Caco-2 (cell line): ENCODE results near the gene MAP2K2. TPM values are rescaled to one million over a fixed set of nuclear protein-coding genes. Genes with fewer than 3 reads are reported as not detected.

Experiments
- BruUV-seq: library from RNA; stranded (reverse); fragments of 400-500 nt; replicated peaks from 2 replicates; lab custom pipeline; 2021; lab: Mats Ljungman, UMichigan
- CTCF ChIA-PET: fragments of 300-600 bp; sonication (Branson Sonifier 250); formaldehyde crosslinking; loops from one replicate; lab custom pipeline; 2022; ENCODE audit warnings: antibody characterized with exemption; lab: Charles Lee
- POLR2A ChIA-PET: fragments of 300-600 bp; sonication (Branson Sonifier 250); formaldehyde crosslinking; loops from one replicate; lab custom pipeline; 2022; ENCODE audit warnings: antibody characterized with exemption; lab: Charles Lee
- DNase-seq, 2 experiments: peaks; one replicate each; pipeline versions ENCODE4 v3.0.0 to v3.0.0-alpha.2; 2020 to 2022
- H3K27me3 ChIP-seq: replicated peaks from 2 replicates; pipeline ENCODE4 v1.6.0; 2011; ENCODE audit warnings: low read length; ENCODE audit not compliant: control insufficient read depth, insufficient read depth
- H3K36me3 ChIP-seq: 2 replicates; pipeline ENCODE4 v1.5.1; 2011; ENCODE audit warnings: low read length; ENCODE audit not compliant: control insufficient read depth, insufficient read depth
- H3K4me1 ChIP-seq: fragments of 250-450 bp; sonication (Bioruptor Pico); 2 replicates; pipeline ENCODE4 v1.5.1; 2020; ENCODE audit warnings: mild to moderate bottlenecking
- H3K4me3 ChIP-seq: 2 replicates; pipeline ENCODE4 v1.5.1; 2011; ENCODE audit warnings: low read depth, mild to moderate bottlenecking, control low read depth, low read length
- H3K9me3 ChIP-seq: fragments of 250-450 bp; sonication (Bioruptor Pico); 2 replicates; pipeline ENCODE4 v1.5.1; 2020; ENCODE audit warnings: mild to moderate bottlenecking, moderate library complexity
- H3K27ac Mint-ChIP-seq: one replicate; pipeline ENCODE4 v1.8.0; 2022; ENCODE audit warnings: mixed read lengths; ENCODE audit not compliant: unreplicated experiment
- H3K27me3 Mint-ChIP-seq: one replicate; pipeline ENCODE4 v1.8.0; 2022; ENCODE audit warnings: mixed read lengths; ENCODE audit not compliant: insufficient read depth, unreplicated experiment
- H3K36me3 Mint-ChIP-seq: one replicate; pipeline ENCODE4 v1.8.0; 2022; ENCODE audit warnings: mild to moderate bottlenecking, mixed read lengths; ENCODE audit not compliant: insufficient read depth, unreplicated experiment
- H3K4me1 Mint-ChIP-seq: one replicate; pipeline ENCODE4 v1.8.0; 2022; ENCODE audit warnings: low read depth, mixed read lengths; ENCODE audit not compliant: unreplicated experiment
- H3K4me3 Mint-ChIP-seq: one replicate; pipeline ENCODE4 v1.8.0; 2022; ENCODE audit warnings: mild to moderate bottlenecking, moderate library complexity, mixed read lengths; ENCODE audit not compliant: unreplicated experiment
- H3K9me3 Mint-ChIP-seq: one replicate; pipeline ENCODE4 v1.8.0; 2022; ENCODE audit warnings: mixed read lengths; ENCODE audit not compliant: unreplicated experiment
- intact Hi-C: fragments of 100-400 bp; cut with micrococcal nuclease; formaldehyde crosslinking; loops from one replicate; pipeline ENCODE4 v1.10.0; 2022; ENCODE audit not compliant: unreplicated experiment
- total RNA-seq: library from RNA; stranded (reverse); gene quantifications from 2 replicates; pipeline ENCODE4 v1.2.3, GENCODE V29; 2022
- TF ChIP-seq, protein P1 (sequence below), 2 experiments: fragments of 200-600 bp in 1 of 2; IDR thresholded peaks; 1 replicate in 1 of 2; 2 replicates in 1 of 2; pipeline versions ENCODE4 v1.5.1 to v1.8.0; 2011 to 2022; ENCODE audit warnings: antibody characterized with exemption in 1 of 2, control low read depth in 1 of 2, inconsistent platforms in 1 of 2, low read depth in 1 of 2, low read length in 1 of 2, mild to moderate bottlenecking in 1 of 2, moderate library complexity in 1 of 2; ENCODE audit not compliant: insufficient read depth in 1 of 2, severe bottlenecking in 1 of 2, unreplicated experiment in 1 of 2

MAP2K2 gene
- total RNA-seq, 1 experiment from 2014 or later: 149 TPM

GRCh38 chr19:4100647-4101495, 23.1 kb downstream of the MAP2K2 start:
- TF ChIP-seq, protein P1, sequence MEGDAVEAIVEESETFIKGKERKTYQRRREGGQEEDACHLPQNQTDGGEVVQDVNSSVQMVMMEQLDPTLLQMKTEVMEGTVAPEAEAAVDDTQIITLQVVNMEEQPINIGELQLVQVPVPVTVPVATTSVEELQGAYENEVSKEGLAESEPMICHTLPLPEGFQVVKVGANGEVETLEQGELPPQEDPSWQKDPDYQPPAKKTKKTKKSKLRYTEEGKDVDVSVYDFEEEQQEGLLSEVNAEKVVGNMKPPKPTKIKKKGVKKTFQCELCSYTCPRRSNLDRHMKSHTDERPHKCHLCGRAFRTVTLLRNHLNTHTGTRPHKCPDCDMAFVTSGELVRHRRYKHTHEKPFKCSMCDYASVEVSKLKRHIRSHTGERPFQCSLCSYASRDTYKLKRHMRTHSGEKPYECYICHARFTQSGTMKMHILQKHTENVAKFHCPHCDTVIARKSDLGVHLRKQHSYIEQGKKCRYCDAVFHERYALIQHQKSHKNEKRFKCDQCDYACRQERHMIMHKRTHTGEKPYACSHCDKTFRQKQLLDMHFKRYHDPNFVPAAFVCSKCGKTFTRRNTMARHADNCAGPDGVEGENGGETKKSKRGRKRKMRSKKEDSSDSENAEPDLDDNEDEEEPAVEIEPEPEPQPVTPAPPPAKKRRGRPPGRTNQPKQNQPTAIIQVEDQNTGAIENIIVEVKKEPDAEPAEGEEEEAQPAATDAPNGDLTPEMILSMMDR (IDR thresholded peaks at IDR 0.05; ENCODE audit: insufficient read depth in 1 of 2, low read depth in 1 of 2, low read length in 1 of 2, severe bottlenecking in 1 of 2, unreplicated experiment in 1 of 2): no peak
- H3K36me3 ChIP-seq: no peaks in the 10 kb centered on the region; the same call in 1 of the 2 replicates
- H3K4me3 Mint-ChIP-seq: no peak overlapping the region
- H3K9me3 Mint-ChIP-seq: no peaks in the 10 kb centered on the region
- no peaks in the 10 kb centered on the region for H3K27me3 ChIP-seq
- H3K4me1 Mint-ChIP-seq: no peaks in the 10 kb centered on the region
- no TSS peak for BruUV-seq
- no peak overlapping the region for H3K4me3 ChIP-seq
- H3K27me3 Mint-ChIP-seq: no peaks in the 10 kb centered on the region
- POLR2A ChIA-PET: interaction anchor here (0.6 kb wide), 1 partner anchor 1597 kb away, joined by 4 read pairs; no protein-coding TSS in a partner anchor
- no peaks in the 10 kb centered on the region for H3K9me3 ChIP-seq
- H3K27ac Mint-ChIP-seq: no peak overlapping the region
- no peaks in the 10 kb centered on the region for H3K4me1 ChIP-seq
- CTCF ChIA-PET: no interaction called here
- peaks cover 23% of the 10 kb centered on the region for H3K36me3 Mint-ChIP-seq
- no peak for DNase-seq
- intact Hi-C loops: no loop called here

DNA sequence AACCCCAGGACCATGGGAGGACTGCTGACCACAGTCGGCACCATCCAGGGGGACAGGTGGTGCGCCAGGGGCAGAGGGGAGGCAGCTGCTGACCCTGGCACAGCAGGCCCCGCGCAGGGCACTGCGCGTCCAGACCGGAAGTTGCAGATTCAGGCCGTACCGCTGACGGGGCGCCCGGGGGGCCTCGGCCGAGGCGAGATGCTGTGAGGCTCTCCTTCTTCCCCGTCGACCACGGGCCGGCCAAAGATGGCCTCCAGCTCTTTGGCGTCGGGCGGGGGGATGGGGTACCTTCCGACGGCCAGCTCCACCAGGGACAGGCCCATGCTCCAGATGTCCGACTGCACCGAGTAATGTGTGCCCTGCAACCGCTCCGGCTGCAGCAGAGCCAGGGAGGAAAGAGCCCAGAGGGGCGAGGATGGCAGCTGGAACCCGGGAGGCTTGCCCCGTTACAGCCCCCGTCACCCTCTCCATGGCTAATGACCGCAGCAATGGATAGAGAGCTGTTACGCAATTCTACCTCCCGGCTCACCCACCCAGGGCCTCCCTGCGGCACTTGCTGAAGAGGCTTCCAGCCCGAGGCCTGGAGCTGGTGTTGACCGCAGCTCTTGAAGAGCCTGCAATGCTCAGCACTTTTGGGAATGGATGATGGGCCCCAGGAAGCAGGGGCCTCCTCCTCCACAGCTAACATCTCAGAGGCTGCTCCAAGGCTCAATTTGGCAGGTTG, 24.7 kb downstream of the MAP2K2 start:
- TF ChIP-seq, protein P1 (IDR thresholded peaks at IDR 0.05; ENCODE audit: insufficient read depth in 1 of 2, low read depth in 1 of 2, low read length in 1 of 2, severe bottlenecking in 1 of 2, unreplicated experiment in 1 of 2): no peak
- Histone ChIP-seq H3K4me1 (no peaks in the 10 kb centered on the region), H3K36me3 (no peaks in the 10 kb centered on the region; the same call in 1 of the 2 replicates), H3K27me3 (no peaks in the 10 kb centered on the region), H3K9me3 (no peaks in the 10 kb centered on the region), H3K4me3 (no peak overlapping the region)
- ChIA-PET CTCF (interaction anchor here (0.6 kb wide), 1 partner anchor 70 kb away, joined by 3 read pairs; no protein-coding TSS in a partner anchor), POLR2A (no interaction called here)
- no peaks in the 10 kb centered on the region for H3K4me1 Mint-ChIP-seq
- DNase-seq: no peak
- no peaks in the 10 kb centered on the region for H3K27me3 Mint-ChIP-seq
- BruUV-seq: no TSS peak
- intact Hi-C loops: no loop called here
- no peak overlapping the region for H3K4me3 Mint-ChIP-seq
- no peaks in the 10 kb centered on the region for H3K9me3 Mint-ChIP-seq
- peaks cover 19% of the 10 kb centered on the region for H3K36me3 Mint-ChIP-seq
- H3K27ac Mint-ChIP-seq: no peak overlapping the region

GRCh38 chr19:4098493-4098892, 25.4 kb downstream of the MAP2K2 start:
- ChIA-PET POLR2A (no interaction called here), CTCF (interaction anchor here (0.6 kb wide), 1 partner anchor 69 kb away, joined by 3 read pairs; no protein-coding TSS in a partner anchor)
- Histone ChIP-seq H3K4me1 (no peaks in the 10 kb centered on the region), H3K4me3 (no peak overlapping the region), H3K27me3 (no peaks in the 10 kb centered on the region), H3K36me3 (no peaks in the 10 kb centered on the region; the same call in 1 of the 2 replicates), H3K9me3 (no peaks in the 10 kb centered on the region)
- H3K4me3 Mint-ChIP-seq: no peak overlapping the region
- intact Hi-C loops: no loop called here
- peaks cover 24% of the 10 kb centered on the region for H3K36me3 Mint-ChIP-seq
- no peaks in the 10 kb centered on the region for H3K9me3 Mint-ChIP-seq
- no peak overlapping the region for H3K27ac Mint-ChIP-seq
- no peak for DNase-seq
- BruUV-seq: no TSS peak
- no peaks in the 10 kb centered on the region for H3K4me1 Mint-ChIP-seq
- no peaks in the 10 kb centered on the region for H3K27me3 Mint-ChIP-seq
- TF ChIP-seq, protein P1 (IDR thresholded peaks at IDR 0.05; ENCODE audit: insufficient read depth in 1 of 2, low read depth in 1 of 2, low read length in 1 of 2, severe bottlenecking in 1 of 2, unreplicated experiment in 1 of 2): no peak
